ENCODE results near the gene PPBP. TPM values are rescaled to one million over a fixed set of nuclear protein-coding genes. Genes with fewer than 3 reads are reported as not detected.

Gene PPBP
- total and polyA plus RNA-seq, 4 donors = 0.67 to 55.0 (median 1.4) TPM

GRCh38 chr4:74023709-74024108 is 35.7 kb upstream of the PPBP start:
- H3K27ac ChIP-seq (ENCODE audit: low read depth in 1 of 2, low read length in 2 of 2) = no peak overlapping the region
- H3K9me3 ChIP-seq (ENCODE audit: control insufficient read depth in 4 of 4, low read length in 3 of 4) = peaks cover 0 to 6% (median 0%) of the 10 kb centered on the region in 4 donors
- no peak for TF ChIP-seq RAD21 (IDR thresholded peaks at IDR 0.05)
- no peak for TF ChIP-seq FOXA1 (IDR thresholded peaks at IDR 0.05)
- TF ChIP-seq JUND (IDR thresholded peaks at IDR 0.05) = no peak
- no peak for TF ChIP-seq REST (IDR thresholded peaks at IDR 0.05)
- no peak for TF ChIP-seq ZBTB33 (IDR thresholded peaks at IDR 0.05)
- TF ChIP-seq HNF4G (IDR thresholded peaks at IDR 0.05) = no peak
- no peak for TF ChIP-seq CTCF (IDR thresholded peaks at IDR 0.05; ENCODE audit: low read depth, low read length, missing input control)
- no peak for TF ChIP-seq ATF3 (IDR thresholded peaks at IDR 0.05)
- TF ChIP-seq MAX (IDR thresholded peaks at IDR 0.05) = no peak
- TF ChIP-seq RXRA (IDR thresholded peaks at IDR 0.05) = no peak
- TF ChIP-seq HNF4A (conservative IDR thresholded peaks at IDR 0.05) = no peak
- no peak for TF ChIP-seq TAF1 (conservative IDR thresholded peaks at IDR 0.05)
- TF ChIP-seq YY1 (IDR thresholded peaks at IDR 0.05) = no peak
- TF ChIP-seq FOXA2 (IDR thresholded peaks at IDR 0.05) = no peak
- no peak for TF ChIP-seq EGR1 (IDR thresholded peaks at IDR 0.05; ENCODE audit: low read depth in 2 of 2)
- TF ChIP-seq NR2F2 (IDR thresholded peaks at IDR 0.05) = no peak
- no peak for TF ChIP-seq SP1 (IDR thresholded peaks at IDR 0.05)
- no peak for DNase-seq (ENCODE audit: low spot score)
- H3K36me3 ChIP-seq (ENCODE audit: control insufficient read depth in 4 of 4, insufficient read depth in 3 of 4, low read depth in 1 of 4, low read length in 3 of 4) = no peaks in the 10 kb centered on the region
- no peaks in the 10 kb centered on the region for H3K4me1 ChIP-seq (ENCODE audit: control insufficient read depth in 4 of 4, insufficient read depth in 4 of 4, low read length in 3 of 4)
- no peak overlapping the region for H3K4me3 ChIP-seq (ENCODE audit: low read depth in 1 of 3, low read length in 3 of 3)
- no peak overlapping the region for H3K9ac ChIP-seq (ENCODE audit: low read depth in 1 of 2, low read length in 2 of 2)
- H3K27me3 ChIP-seq (ENCODE audit: control insufficient read depth in 4 of 4, insufficient read depth in 4 of 4, low read length in 3 of 4) = no peaks in the 10 kb centered on the region
- 80% methylated on average over 2 of the region's 2 CpGs for WGBS

GRCh38 chr4:74021601-74022000 is 33.6 kb upstream of the PPBP start:
- Histone ChIP-seq H3K27me3 (ENCODE audit: control insufficient read depth in 4 of 4, insufficient read depth in 4 of 4, low read length in 3 of 4) (no peaks in the 10 kb centered on the region), H3K36me3 (ENCODE audit: control insufficient read depth in 4 of 4, insufficient read depth in 3 of 4, low read depth in 1 of 4, low read length in 3 of 4) (no peaks in the 10 kb centered on the region), H3K4me3 (ENCODE audit: low read depth in 1 of 3, low read length in 3 of 3) (no peak overlapping the region), H3K4me1 (ENCODE audit: control insufficient read depth in 4 of 4, insufficient read depth in 4 of 4, low read length in 3 of 4) (no peaks in the 10 kb centered on the region), H3K27ac (ENCODE audit: low read depth in 1 of 2, low read length in 2 of 2) (no peak overlapping the region), H3K9me3 (ENCODE audit: control insufficient read depth in 4 of 4, low read length in 3 of 4) (peaks cover 0 to 6% (median 0%) of the 10 kb centered on the region in 4 donors), H3K9ac (ENCODE audit: low read depth in 1 of 2, low read length in 2 of 2) (no peak overlapping the region)
- TF ChIP-seq ATF3 (IDR thresholded peaks at IDR 0.05) = no peak
- no peak for TF ChIP-seq HNF4G (IDR thresholded peaks at IDR 0.05)
- no peak for TF ChIP-seq NR2F2 (IDR thresholded peaks at IDR 0.05)
- no peak for TF ChIP-seq TAF1 (conservative IDR thresholded peaks at IDR 0.05)
- no peak for TF ChIP-seq REST (IDR thresholded peaks at IDR 0.05)
- no peak for TF ChIP-seq RAD21 (IDR thresholded peaks at IDR 0.05)
- TF ChIP-seq SP1 (IDR thresholded peaks at IDR 0.05) = no peak
- no peak for TF ChIP-seq MAX (IDR thresholded peaks at IDR 0.05)
- no peak for DNase-seq (ENCODE audit: low spot score)
- 51% methylated on average over 2 of the region's 2 CpGs for WGBS
